GM23248 (cell line): ENCODE measurements around the gene KIDINS220. TPM values are rescaled to one million over a fixed set of nuclear protein-coding genes. Genes with fewer than 3 reads are reported as not detected.
A peak's percentile ranks its signal among the peaks of the same experiment; 100 is the strongest.

ENCODE experiments used
- DNase-seq: peaks from one replicate; pipeline ENCODE4 v3.0.0-alpha.2; 2015
- H2AFZ ChIP-seq: fragments of 200-600 bp; sonication (generic); 2 replicates; pipeline ENCODE4 v1.6.1; 2016; ENCODE audit warnings: antibody characterized with exemption
- H3F3A ChIP-seq: fragments of 200-600 bp; sonication (generic); 2 replicates; pipeline ENCODE4 v1.6.1; 2016; ENCODE audit warnings: mild to moderate bottlenecking, antibody characterized with exemption, mixed run types; ENCODE audit not compliant: insufficient read depth
- H3K27ac ChIP-seq: fragments of 200-600 bp; sonication (generic); 2 replicates; pipeline ENCODE4 v1.5.1; 2016; ENCODE audit warnings: mild to moderate bottlenecking
- H3K27me3 ChIP-seq: fragments of 200-600 bp; sonication (generic); replicated peaks from 2 replicates; pipeline ENCODE4 v1.6.1; 2016; ENCODE audit warnings: mild to moderate bottlenecking; ENCODE audit not compliant: insufficient read depth
- H3K36me3 ChIP-seq: fragments of 200-600 bp; sonication (generic); 2 replicates; pipeline ENCODE4 v1.6.1; 2016; ENCODE audit warnings: low read depth, mild to moderate bottlenecking
- H3K4me1 ChIP-seq: fragments of 200-600 bp; sonication (generic); 2 replicates; pipeline ENCODE4 v1.6.1; 2016; ENCODE audit warnings: mild to moderate bottlenecking; ENCODE audit not compliant: insufficient read depth
- H3K4me2 ChIP-seq: fragments of 200-600 bp; sonication (generic); one replicate; pipeline ENCODE4 v1.6.1; 2016; ENCODE audit warnings: mild to moderate bottlenecking; ENCODE audit not compliant: unreplicated experiment
- H3K4me3 ChIP-seq: fragments of 200-600 bp; sonication (generic); 2 replicates; pipeline ENCODE4 v1.5.1; 2016; ENCODE audit warnings: mild to moderate bottlenecking
- H3K79me2 ChIP-seq: fragments of 200-600 bp; sonication (generic); 2 replicates; pipeline ENCODE4 v1.6.1; 2016; ENCODE audit warnings: mild to moderate bottlenecking; ENCODE audit not compliant: insufficient read depth
- H3K9ac ChIP-seq: fragments of 200-600 bp; sonication (generic); 2 replicates; pipeline ENCODE4 v1.6.1; 2016; ENCODE audit warnings: mild to moderate bottlenecking
- H3K9me2 ChIP-seq: fragments of 200-600 bp; sonication (generic); 2 replicates; pipeline ENCODE4 v1.6.1; 2016; ENCODE audit warnings: mixed run types, mild to moderate bottlenecking, moderate library complexity; ENCODE audit not compliant: insufficient read depth
- H3K9me3 ChIP-seq: fragments of 200-600 bp; sonication (generic); one replicate; pipeline ENCODE4 v1.6.1; 2017; ENCODE audit warnings: low read depth
- H4K20me1 ChIP-seq: fragments of 200-600 bp; sonication (generic); 2 replicates; pipeline ENCODE4 v1.6.0; 2016; ENCODE audit not compliant: insufficient read depth
- EZH2 ChIP-seq: fragments of 200-600 bp; sonication (generic); IDR thresholded peaks from 2 replicates; pipeline ENCODE4 v1.6.1; 2018; ENCODE audit warnings: antibody characterized with exemption, mild to moderate bottlenecking; ENCODE audit not compliant: insufficient read depth, poor library complexity, severe bottlenecking
- EZH2phosphoT487 ChIP-seq: fragments of 200-600 bp; sonication (generic); IDR thresholded peaks from 2 replicates; pipeline ENCODE4 v1.6.1; 2018; ENCODE audit warnings: antibody characterized with exemption, moderate library complexity, mild to moderate bottlenecking, low read depth; ENCODE audit not compliant: insufficient read depth
- WGBS, 2 experiments: methylation state at CpG; one replicate each; pipeline ENCODE4 v1.1.6; 2015 to 2017; ENCODE audit warnings: low lambda C conversion rate in 2 of 2, low coverage in 1 of 2; ENCODE audit errors: missing lambda C conversion rate in 2 of 2; 5-methylcytosine and 5-hydroxymethylcytosine counted together
- in situ Hi-C: fragments of 300-500 bp; cut with MboI; formaldehyde crosslinking; loops from 2 replicates; pipeline ENCODE4 v1.15.0; 2020
- polyA plus RNA-seq: library from polyadenylated mRNA; unstranded; fragments of >200 nt; fragmentation: Nextera tagmentation; extraction: Ambion mirVana; gene quantifications from 2 replicates; pipeline ENCODE4 v1.2.1, GENCODE V29; 2016
- total RNA-seq: library from RNA; depleted of rRNA; stranded (reverse); fragments of >200 nt; shearing (Covaris generic); gene quantifications from 2 replicates; pipeline ENCODE4 v1.2.3, GENCODE V29; 2014

KIDINS220 gene
- total and polyA plus RNA-seq, 2 experiments from 2014 or later: 25.0 to 52.2 TPM

- no peak overlapping the region for H3K9ac ChIP-seq
- H3K9me2 ChIP-seq: no peaks in the 10 kb centered on the region
- no peaks in the 10 kb centered on the region for H3K79me2 ChIP-seq
- H3K27me3 ChIP-seq: no peaks in the 10 kb centered on the region
- H3K4me2 ChIP-seq: no peak overlapping the region
- no peaks in the 10 kb centered on the region for H3F3A ChIP-seq
- H3K4me1 ChIP-seq: no peaks in the 10 kb centered on the region
- no peak overlapping the region for H2AFZ ChIP-seq
- no peak overlapping the region for H3K27ac ChIP-seq
- H3K9me3 ChIP-seq: no peaks in the 10 kb centered on the region
- H3K4me3 ChIP-seq: no peak overlapping the region
- H4K20me1 ChIP-seq: no peaks in the 10 kb centered on the region
- peaks cover 40% of the 10 kb centered on the region for H3K36me3 ChIP-seq
- 89 to 91% methylated on average over 7 of the region's 7 CpGs for WGBS, 2 experiments
- DNase-seq: no peak
- TF ChIP-seq EZH2phosphoT487: no peak
- no peak for TF ChIP-seq EZH2
- in situ Hi-C loops: no loop called here
Observed at GRCh38 chr2:8862230-8862629, 24.8 kb upstream of the KIDINS220 start.

DNA sequence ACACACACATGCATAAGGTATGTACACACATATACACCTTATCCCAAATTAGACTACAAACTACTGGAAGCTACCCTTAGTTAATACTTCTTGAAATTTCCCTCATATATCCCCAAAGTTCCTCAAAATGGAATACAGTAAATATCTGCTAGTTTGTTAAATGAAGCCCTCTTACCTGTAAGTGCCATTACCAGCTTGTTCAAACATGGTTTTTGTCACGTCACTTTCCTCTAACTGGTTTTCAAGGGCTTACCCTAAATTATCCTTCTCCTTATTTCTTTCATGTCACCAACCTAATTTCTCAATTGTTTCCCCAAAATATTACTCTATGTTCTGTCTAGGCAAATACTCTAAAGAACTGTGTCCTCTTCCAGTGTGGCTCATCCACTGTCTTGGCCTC lies 24.4 kb upstream of the KIDINS220 start:
- Histone ChIP-seq H2AFZ (no peak overlapping the region), H3K9ac (no peak overlapping the region), H3K4me2 (no peak overlapping the region), H3K4me3 (no peak overlapping the region), H3K9me3 (no peaks in the 10 kb centered on the region), H3F3A (no peaks in the 10 kb centered on the region), H3K27me3 (no peaks in the 10 kb centered on the region), H3K9me2 (no peaks in the 10 kb centered on the region), H3K36me3 (peaks cover 44% of the 10 kb centered on the region), H3K79me2 (no peaks in the 10 kb centered on the region), H3K27ac (no peak overlapping the region), H3K4me1 (no peaks in the 10 kb centered on the region), H4K20me1 (no peaks in the 10 kb centered on the region)
- no peak for TF ChIP-seq EZH2phosphoT487
- no peak for TF ChIP-seq EZH2
- in situ Hi-C loops: no loop called here
- no peak for DNase-seq
- 95 to 97% methylated on average over 1 of the region's 1 CpG for WGBS, 2 experiments

DNA sequence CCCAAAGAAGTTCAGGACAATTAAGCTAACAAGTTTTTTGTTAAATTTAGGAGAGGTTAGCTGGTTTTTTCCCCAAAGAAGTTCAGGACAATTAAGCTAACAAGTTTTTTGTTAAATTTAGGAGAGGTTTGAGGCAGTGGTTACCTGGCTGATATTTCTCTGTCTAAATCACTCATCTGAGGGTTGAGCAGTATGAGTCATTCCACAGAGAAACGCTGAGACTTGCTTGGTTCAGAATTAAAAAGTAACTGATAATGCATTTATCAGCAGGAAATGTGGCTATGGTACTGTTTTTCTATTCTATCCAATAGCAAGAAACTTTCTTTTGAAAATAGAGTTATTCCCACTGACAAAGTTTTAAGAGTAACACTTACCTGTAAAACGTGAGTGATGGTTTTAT lies 22.8 kb upstream of the KIDINS220 start:
- WGBS, 2 experiments: 71 to 73% methylated on average over 2 of the region's 2 CpGs
- Histone ChIP-seq H3K36me3 (peaks cover 40% of the 10 kb centered on the region), H3K4me1 (no peaks in the 10 kb centered on the region), H3F3A (no peaks in the 10 kb centered on the region), H2AFZ (no peak overlapping the region), H3K79me2 (no peaks in the 10 kb centered on the region), H3K9ac (no peak overlapping the region), H3K27ac (no peak overlapping the region), H3K9me3 (no peaks in the 10 kb centered on the region), H3K27me3 (no peaks in the 10 kb centered on the region), H3K9me2 (no peaks in the 10 kb centered on the region), H4K20me1 (no peaks in the 10 kb centered on the region), H3K4me3 (no peak overlapping the region), H3K4me2 (no peak overlapping the region)
- TF ChIP-seq EZH2phosphoT487 (no peak), EZH2 (no peak)
- in situ Hi-C loops: no loop called here
- DNase-seq: peak; percentile 10

- no peaks in the 10 kb centered on the region for H3K9me3 ChIP-seq
- H3K36me3 ChIP-seq: peaks cover 35% of the 10 kb centered on the region
- no peaks in the 10 kb centered on the region for H3K9me2 ChIP-seq
- in situ Hi-C loops: no loop called here
- no peak overlapping the region for H3K27ac ChIP-seq
- H3K4me3 ChIP-seq: no peak overlapping the region
- no peaks in the 10 kb centered on the region for H3K79me2 ChIP-seq
- no peak for TF ChIP-seq EZH2phosphoT487
- no peak for TF ChIP-seq EZH2
- no peaks in the 10 kb centered on the region for H3K4me1 ChIP-seq
- 0 out of 2 replicates have a peak, but pooled peaks cover 4% of the 10 kb centered on the region for H3F3A ChIP-seq
- no peaks in the 10 kb centered on the region for H4K20me1 ChIP-seq
- no peak overlapping the region for H3K9ac ChIP-seq
- no peak overlapping the region for H2AFZ ChIP-seq
- H3K4me2 ChIP-seq: no peak overlapping the region
- H3K27me3 ChIP-seq: no peaks in the 10 kb centered on the region
- 98 to 100% methylated on average over 1 of the region's 1 CpG for WGBS, 2 experiments
- no peak for DNase-seq
Observed at GRCh38 chr2:8858910-8859309, 21.5 kb upstream of the KIDINS220 start.

GRCh38 chr2:8858264-8858663 lies 20.9 kb upstream of the KIDINS220 start:
- in situ Hi-C loops: no loop called here
- DNase-seq: no peak
- WGBS, 2 experiments: 95 to 99% methylated on average over 7 of the region's 7 CpGs
- Histone ChIP-seq H3K9me2 (no peaks in the 10 kb centered on the region), H3K27ac (no peak overlapping the region), H3K9ac (no peak overlapping the region), H3K36me3 (peaks cover 30% of the 10 kb centered on the region), H3K4me1 (no peaks in the 10 kb centered on the region), H3K27me3 (no peaks in the 10 kb centered on the region), H3K4me3 (no peak overlapping the region), H2AFZ (no peak overlapping the region), H3K4me2 (no peak overlapping the region), H4K20me1 (no peaks in the 10 kb centered on the region), H3F3A (peaks cover 7% of the 10 kb centered on the region; the same call in 1 of the 2 replicates), H3K9me3 (no peaks in the 10 kb centered on the region), H3K79me2 (no peaks in the 10 kb centered on the region)
- TF ChIP-seq EZH2: no peak
- TF ChIP-seq EZH2phosphoT487: no peak
